GM21529 (cell line): ENCODE measurements around the gene DAPK3.
"Not testable (repeated sequence)": the region's sequence is repeated elsewhere in the genome, so short reads cannot be mapped to it uniquely, and the experiment has no call there.

Source experiments
- ATAC-seq: cut with Tn5 transposase; IDR thresholded peaks from one replicate; pipeline ENCODE4 v1.9.1; 2021; ENCODE audit not compliant: unreplicated experiment

DAPK3 gene

GRCh38 chr19:4005436-4005835 is 34.5 kb upstream of the DAPK3 start:
- not testable (repeated sequence) for ATAC-seq

- ATAC-seq: not testable (repeated sequence)
These were observed 29.9 kb upstream of the DAPK3 start for GRCh38 chr19:4000798-4001197.

GRCh38 chr19:3998667-3999412 is 27.9 kb upstream of the DAPK3 start:
- not testable (repeated sequence) for ATAC-seq

GRCh38 chr19:3995607-3996006 is 24.7 kb upstream of the DAPK3 start:
- no peak for ATAC-seq

GRCh38 chr19:3990815-3991117 is 19.9 kb upstream of the DAPK3 start:
- no peak for ATAC-seq

- ATAC-seq: peak; percentile 36
These were observed 16.9 kb upstream of the DAPK3 start for GRCh38 chr19:3987619-3988371.

- ATAC-seq: no peak
These were observed 15.6 kb upstream of the DAPK3 start for GRCh38 chr19:3986260-3987041.

GRCh38 chr19:3985643-3986259 is 14.9 kb upstream of the DAPK3 start:
- no peak for ATAC-seq

GRCh38 chr19:3984908-3985642 is 14.2 kb upstream of the DAPK3 start, which contains the start of gene EEF2:
EEF2 (minus strand) TSS chr19:3985463; CDS start chr19:3985380, 83 bp downstream.
- no peak for ATAC-seq

- no peak for ATAC-seq
These were observed 13.6 kb upstream of the DAPK3 start for GRCh38 chr19:3984584-3984907.

- ATAC-seq: no peak
These were observed 13.2 kb upstream of the DAPK3 start for GRCh38 chr19:3983936-3984583.

- no peak for ATAC-seq
These were observed 12.6 kb upstream of the DAPK3 start for GRCh38 chr19:3983542-3983914.

- no peak for ATAC-seq
These were observed 12.0 kb upstream of the DAPK3 start for GRCh38 chr19:3982701-3983541.

- no peak for ATAC-seq
These were observed 11.1 kb upstream of the DAPK3 start for GRCh38 chr19:3981736-3982681.

- ATAC-seq: no peak
These were observed 10.5 kb upstream of the DAPK3 start for GRCh38 chr19:3981373-3981735.

- no peak for ATAC-seq
These were observed 9.7 kb upstream of the DAPK3 start for GRCh38 chr19:3980353-3981251.

GRCh38 chr19:3979674-3980352 is 8.9 kb upstream of the DAPK3 start:
- ATAC-seq: no peak
